Esophagus muscularis mucosa (tissue), 4 donors: ENCODE measurements around the gene PRND.

ENCODE experiments used
- EP300 ChIP-seq: sonication (generic); formaldehyde crosslinking; IDR thresholded peaks from one replicate; pipeline ENCODE4 v1.6.1; 2017; ENCODE audit warnings: antibody characterized with exemption
- POLR2AphosphoS5 ChIP-seq, 2 donors: sonication (generic); formaldehyde crosslinking; IDR thresholded peaks; one replicate each; pipeline ENCODE4 v1.6.1; 2017; ENCODE audit warnings: antibody characterized with exemption in 2 of 2
- TF ChIP-seq, protein P1 (sequence below), 3 experiments: fragments of 200-600 bp in 2 of 3; fragments of 450-650 bp in 1 of 3; sonication (generic) in 2 of 3; IDR thresholded peaks; one replicate each; pipeline ENCODE4 v1.5.1; 2017 to 2019; ENCODE audit warnings: antibody characterized with exemption in 3 of 3, mild to moderate bottlenecking in 2 of 3, moderate library complexity in 1 of 3

DNA sequence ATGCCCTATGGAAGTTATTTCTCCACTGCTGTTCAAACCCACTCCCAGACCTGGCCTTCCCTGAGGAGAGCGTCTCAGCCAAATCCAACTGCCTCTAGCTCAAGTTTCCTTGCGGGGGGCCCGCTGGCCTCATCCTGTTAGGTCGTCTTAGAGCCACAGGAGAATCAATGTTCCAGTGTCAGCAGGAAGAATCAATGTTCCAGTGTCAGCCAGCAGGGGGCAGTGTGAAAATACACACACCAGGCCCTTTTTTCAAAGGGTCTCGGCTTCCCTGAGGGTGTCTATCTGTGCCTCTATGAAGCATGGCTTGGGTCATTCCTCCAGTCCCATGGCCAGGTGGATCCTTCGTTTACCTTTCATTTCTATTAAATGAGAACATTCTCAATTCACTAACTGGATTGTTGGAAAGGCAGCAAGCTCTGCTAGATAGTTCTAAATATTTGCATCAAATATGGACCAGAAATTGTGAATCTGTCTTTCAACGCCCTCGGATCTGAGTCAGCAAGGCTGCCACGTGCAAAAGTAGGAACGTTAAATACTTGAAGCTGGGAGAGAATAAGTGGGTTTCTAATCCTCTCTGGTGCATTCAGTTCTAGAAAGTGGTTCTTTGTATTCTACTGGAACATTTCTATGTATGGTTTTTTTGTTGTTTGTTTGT lies 19.2 kb downstream of the PRND start:
- TF ChIP-seq, protein P1, sequence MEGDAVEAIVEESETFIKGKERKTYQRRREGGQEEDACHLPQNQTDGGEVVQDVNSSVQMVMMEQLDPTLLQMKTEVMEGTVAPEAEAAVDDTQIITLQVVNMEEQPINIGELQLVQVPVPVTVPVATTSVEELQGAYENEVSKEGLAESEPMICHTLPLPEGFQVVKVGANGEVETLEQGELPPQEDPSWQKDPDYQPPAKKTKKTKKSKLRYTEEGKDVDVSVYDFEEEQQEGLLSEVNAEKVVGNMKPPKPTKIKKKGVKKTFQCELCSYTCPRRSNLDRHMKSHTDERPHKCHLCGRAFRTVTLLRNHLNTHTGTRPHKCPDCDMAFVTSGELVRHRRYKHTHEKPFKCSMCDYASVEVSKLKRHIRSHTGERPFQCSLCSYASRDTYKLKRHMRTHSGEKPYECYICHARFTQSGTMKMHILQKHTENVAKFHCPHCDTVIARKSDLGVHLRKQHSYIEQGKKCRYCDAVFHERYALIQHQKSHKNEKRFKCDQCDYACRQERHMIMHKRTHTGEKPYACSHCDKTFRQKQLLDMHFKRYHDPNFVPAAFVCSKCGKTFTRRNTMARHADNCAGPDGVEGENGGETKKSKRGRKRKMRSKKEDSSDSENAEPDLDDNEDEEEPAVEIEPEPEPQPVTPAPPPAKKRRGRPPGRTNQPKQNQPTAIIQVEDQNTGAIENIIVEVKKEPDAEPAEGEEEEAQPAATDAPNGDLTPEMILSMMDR (IDR thresholded peaks at IDR 0.05), result peak; percentile 35 to 73 (median 59)
- no peak for TF ChIP-seq POLR2AphosphoS5 (IDR thresholded peaks at IDR 0.05)
- TF ChIP-seq EP300, result no peak
